Smooth muscle cell (in vitro differentiated cells): ENCODE data around the gene TRPT1. TPM values are rescaled to one million over a fixed set of nuclear protein-coding genes. Genes with fewer than 3 reads are reported as not detected.

ENCODE experiments used
- DNase-seq: peaks from one replicate; lab custom pipeline; 2025; ENCODE audit not compliant: unreplicated experiment; lab: John Stamatoyannopoulos, UW
- H2AFZ ChIP-seq: fragments of 200-600 bp; sonication (generic); 2 replicates; pipeline ENCODE4 v1.6.0; 2016; ENCODE audit warnings: antibody characterized with exemption, low read depth, mild to moderate bottlenecking
- H3F3A ChIP-seq: fragments of 200-600 bp; sonication (generic); 2 replicates; pipeline ENCODE4 v1.6.0; 2017; ENCODE audit warnings: antibody characterized with exemption, low read depth
- H3K27ac ChIP-seq: fragments of 200-600 bp; sonication (generic); 2 replicates; pipeline ENCODE4 v1.5.1; 2016; ENCODE audit warnings: low read depth, mild to moderate bottlenecking
- H3K27me3 ChIP-seq: fragments of 200-600 bp; sonication (generic); 2 replicates; pipeline ENCODE4 v1.6.1; 2016; ENCODE audit warnings: low read depth, mild to moderate bottlenecking
- H3K36me3 ChIP-seq: fragments of 200-600 bp; sonication (generic); 2 replicates; pipeline ENCODE4 v1.5.1; 2016; ENCODE audit warnings: low read depth
- H3K4me1 ChIP-seq: fragments of 200-600 bp; sonication (generic); 2 replicates; pipeline ENCODE4 v1.5.1; 2016; ENCODE audit warnings: low read depth
- H3K4me2 ChIP-seq: fragments of 200-600 bp; sonication (generic); 2 replicates; pipeline ENCODE4 v1.6.0; 2016; ENCODE audit warnings: mild to moderate bottlenecking
- H3K4me3 ChIP-seq: fragments of 200-600 bp; sonication (generic); 2 replicates; pipeline ENCODE4 v1.5.1; 2016; ENCODE audit warnings: mild to moderate bottlenecking
- H3K79me2 ChIP-seq: fragments of 200-600 bp; sonication (generic); 2 replicates; pipeline ENCODE4 v1.6.0; 2016; ENCODE audit warnings: low read depth, mild to moderate bottlenecking
- H3K9ac ChIP-seq: fragments of 200-600 bp; sonication (generic); 2 replicates; pipeline ENCODE4 v1.6.0; 2016; ENCODE audit warnings: low read depth
- H3K9me3 ChIP-seq: fragments of 200-600 bp; sonication (generic); replicated peaks from 2 replicates; pipeline ENCODE4 v1.5.1; 2016; ENCODE audit warnings: low read depth
- H4K20me1 ChIP-seq: fragments of 200-600 bp; sonication (generic); 2 replicates; pipeline ENCODE4 v1.6.0; 2016; ENCODE audit warnings: low read depth
- CTCF ChIP-seq: fragments of 200-600 bp; sonication (generic); IDR thresholded peaks from 2 replicates; pipeline ENCODE4 v1.5.1; 2017; ENCODE audit warnings: borderline replicate concordance, mild to moderate bottlenecking, antibody characterized with exemption; ENCODE audit not compliant: insufficient read depth, poor library complexity, severe bottlenecking
- WGBS: methylation state at CpG from one replicate; pipeline ENCODE4 v1.1.7; 2016; ENCODE audit warnings: low lambda C conversion rate; 5-methylcytosine and 5-hydroxymethylcytosine counted together
- polyA plus RNA-seq: library from polyadenylated mRNA; unstranded; fragments of >200 nt; fragmentation: Nextera tagmentation; extraction: Ambion mirVana; gene quantifications from 2 replicates; pipeline ENCODE4 v1.2.1, GENCODE V29; 2016
- total RNA-seq: library from RNA; depleted of rRNA; stranded (reverse); fragments of >200 nt; gene quantifications from 2 replicates; pipeline ENCODE4 v1.2.3, GENCODE V29; 2014

The TRPT1 gene
- total and polyA plus RNA-seq, 2 experiments from 2014 or later = 52.6 to 65.6 TPM

- Histone ChIP-seq H3K27ac (no peak overlapping the region), H4K20me1 (no peaks in the 10 kb centered on the region), H3K36me3 (no peaks in the 10 kb centered on the region), H3K79me2 (no peaks in the 10 kb centered on the region), H3K4me2 (no peak overlapping the region), H3K4me1 (no peaks in the 10 kb centered on the region), H3K9ac (no peak overlapping the region), H3K9me3 (no peaks in the 10 kb centered on the region), H2AFZ (no peak overlapping the region), H3K27me3 (no peaks in the 10 kb centered on the region), H3K4me3 (no peak overlapping the region), H3F3A (no peaks in the 10 kb centered on the region)
- DNase-seq = no peak
- WGBS = 98% methylated on average over 7 of the region's 10 CpGs
- TF ChIP-seq CTCF = no peak
These were observed 6.2 kb downstream of the TRPT1 start for GRCh38 chr11:64219755-64220154.

- no peak for DNase-seq
- H3K4me1 ChIP-seq = no peaks in the 10 kb centered on the region
- no peaks in the 10 kb centered on the region for H3K27me3 ChIP-seq
- H3K4me2 ChIP-seq = no peak overlapping the region
- H3K4me3 ChIP-seq = no peak overlapping the region
- no peaks in the 10 kb centered on the region for H4K20me1 ChIP-seq
- no peak overlapping the region for H2AFZ ChIP-seq
- WGBS = 97% methylated on average over 6 of the region's 7 CpGs
- no peaks in the 10 kb centered on the region for H3F3A ChIP-seq
- TF ChIP-seq CTCF = no peak
- H3K79me2 ChIP-seq = no peaks in the 10 kb centered on the region
- no peak overlapping the region for H3K9ac ChIP-seq
- H3K9me3 ChIP-seq = no peaks in the 10 kb centered on the region
- no peaks in the 10 kb centered on the region for H3K36me3 ChIP-seq
- no peak overlapping the region for H3K27ac ChIP-seq
These were observed 6.7 kb downstream of the TRPT1 start for GRCh38 chr11:64219354-64219684.

- H2AFZ ChIP-seq = no peak overlapping the region
- 95% methylated on average over 9 of the region's 11 CpGs for WGBS
- no peak for TF ChIP-seq CTCF
- DNase-seq = no peak
- H3K36me3 ChIP-seq = no peaks in the 10 kb centered on the region
- H3K79me2 ChIP-seq = no peaks in the 10 kb centered on the region
- no peak overlapping the region for H3K4me3 ChIP-seq
- no peaks in the 10 kb centered on the region for H3K9me3 ChIP-seq
- H3K27me3 ChIP-seq = no peaks in the 10 kb centered on the region
- H3K4me1 ChIP-seq = no peaks in the 10 kb centered on the region
- no peaks in the 10 kb centered on the region for H4K20me1 ChIP-seq
- H3K27ac ChIP-seq = no peak overlapping the region
- no peak overlapping the region for H3K4me2 ChIP-seq
- no peak overlapping the region for H3K9ac ChIP-seq
- no peaks in the 10 kb centered on the region for H3F3A ChIP-seq
These were observed 7.2 kb downstream of the TRPT1 start for GRCh38 chr11:64218628-64219353.

GRCh38 chr11:64216879-64217278 lies 9.1 kb downstream of the TRPT1 start:
- H3K27me3 ChIP-seq = no peaks in the 10 kb centered on the region
- no peak overlapping the region for H3K27ac ChIP-seq
- H3F3A ChIP-seq = no peaks in the 10 kb centered on the region
- H3K36me3 ChIP-seq = no peaks in the 10 kb centered on the region
- no peaks in the 10 kb centered on the region for H3K4me1 ChIP-seq
- H4K20me1 ChIP-seq = no peaks in the 10 kb centered on the region
- 93% methylated on average over 6 of the region's 6 CpGs for WGBS
- no peak for DNase-seq
- no peaks in the 10 kb centered on the region for H3K79me2 ChIP-seq
- no peak overlapping the region for H2AFZ ChIP-seq
- H3K4me2 ChIP-seq = no peak overlapping the region
- no peak for TF ChIP-seq CTCF
- no peaks in the 10 kb centered on the region for H3K9me3 ChIP-seq
- no peak overlapping the region for H3K9ac ChIP-seq
- H3K4me3 ChIP-seq = no peak overlapping the region
